Transverse colon (tissue), 4 donors: ENCODE results near the gene ANGPTL8. TPM values are rescaled to one million over a fixed set of nuclear protein-coding genes. Genes with fewer than 3 reads are reported as not detected.

Experiments used
- DNase-seq: peaks from one replicate; pipeline ENCODE4 v3.0.0-alpha.2; 2019
- H3K27ac ChIP-seq, 4 donors: fragments of 200-600 bp; sonication (generic); 2 replicates each; pipeline ENCODE4 v1.5.1; 2016 to 2018; ENCODE audit warnings: inconsistent platforms in 4 of 4
- H3K27me3 ChIP-seq: fragments of 200-600 bp; sonication (generic); 2 replicates; pipeline ENCODE4 v1.5.1; 2017; ENCODE audit warnings: inconsistent platforms
- H3K36me3 ChIP-seq, 4 donors: fragments of 200-600 bp; sonication (generic); 2 replicates each; pipeline ENCODE4 v1.5.1; 2017 to 2019; ENCODE audit warnings: inconsistent platforms in 4 of 4
- H3K4me1 ChIP-seq, 4 donors: fragments of 200-600 bp; sonication (generic); 2 replicates each; pipeline ENCODE4 v1.5.1; 2017 to 2020; ENCODE audit warnings: inconsistent platforms in 4 of 4
- H3K4me3 ChIP-seq, 4 donors: fragments of 200-600 bp; sonication (generic); 1 replicate in 1 of 4; 2 replicates in 3 of 4; pipeline versions ENCODE4 v1.5.1 to v1.6.1; 2017 to 2019; ENCODE audit warnings: inconsistent platforms in 4 of 4
- H3K9me3 ChIP-seq, 2 donors: fragments of 200-600 bp; sonication (generic); 2 replicates each; pipeline ENCODE4 v1.5.1; 2017 to 2019; ENCODE audit warnings: inconsistent platforms in 2 of 2
- CTCF ChIP-seq, 5 experiments: fragments of 200-600 bp in 3 of 5; fragments of 450-650 bp in 2 of 5; sonication (generic) in 3 of 5; IDR thresholded peaks; 1 replicate in 2 of 5; 2 replicates in 3 of 5; pipeline ENCODE4 v1.5.1; 2016 to 2017; ENCODE audit warnings: antibody characterized with exemption in 5 of 5, inconsistent platforms in 3 of 5, mild to moderate bottlenecking in 2 of 5, moderate library complexity in 1 of 5
- EP300 ChIP-seq: sonication (generic); formaldehyde crosslinking; IDR thresholded peaks from one replicate; pipeline ENCODE4 v1.6.1; 2017; ENCODE audit warnings: antibody characterized with exemption, low read depth
- POLR2A ChIP-seq: fragments of 450-650 bp; IDR thresholded peaks from one replicate; pipeline ENCODE4 v1.6.1; 2016; ENCODE audit warnings: antibody characterized with exemption, mild to moderate bottlenecking, moderate library complexity
- POLR2AphosphoS5 ChIP-seq, 3 donors: sonication (generic); formaldehyde crosslinking; IDR thresholded peaks; one replicate each; pipeline ENCODE4 v1.6.1; 2016; ENCODE audit warnings: antibody characterized with exemption in 3 of 3
- WGBS, 2 donors: methylation state at CpG; one replicate each; pipeline ENCODE4 v1.1.5; 2018; ENCODE audit warnings: low coverage in 1 of 2; 5-methylcytosine and 5-hydroxymethylcytosine counted together
- in situ Hi-C, 4 donors: fragments of 200-750 bp; cut with MboI; loops; one replicate each; pipeline versions ENCODE4 v1.15.0 to v1.15.1; 2017; ENCODE audit warnings: low sequenced_read_pairs in 3 of 4, low pct_ligation_motif_present in 1 of 4, low pct_unique_long_range_greater_than_20kb in 1 of 4
- intact Hi-C: fragments of 100-400 bp; cut with DNase I; formaldehyde crosslinking; loops from one replicate; pipeline ENCODE4 v1.15.1; 2023; ENCODE audit warnings: low total_unique reads
- total RNA-seq, 4 donors: library from RNA; depleted of rRNA; stranded (reverse); fragments of >200 nt; gene quantifications; one replicate each; pipeline ENCODE4 v1.1.0, GENCODE V29; 2016

Gene ANGPTL8
- total RNA-seq, 4 donors from 2014 or later, result not detected

- intact Hi-C loops, result no loop called here
- in situ Hi-C loops, result loop anchor here in 2 of 4 donors (25.0 kb wide), 2 partner anchors 184 to 209 kb away; partner anchors contain the start of gene ELAVL3 (in 1 of the 2)
- DNase-seq, result no peak
- Histone ChIP-seq H3K4me1 (peaks cover 0 to 3% (median 0%) of the 10 kb centered on the region in 4 donors), H3K27me3 (peaks cover 6% of the 10 kb centered on the region), H3K4me3 (no peak overlapping the region), H3K9me3 (no peaks in the 10 kb centered on the region), H3K27ac (no peak overlapping the region), H3K36me3 (no peaks in the 10 kb centered on the region)
- TF ChIP-seq POLR2A, result no peak
- TF ChIP-seq CTCF (IDR thresholded peaks at IDR 0.05), result no peak
- TF ChIP-seq EP300, result no peak
- TF ChIP-seq POLR2AphosphoS5 (IDR thresholded peaks at IDR 0.05), result no peak
- WGBS, 2 donors, result 59 to 60% methylated on average over 4 to 6 of the region's 6 CpGs
These were observed 39.3 kb downstream of the ANGPTL8 start for GRCh38 chr19:11278670-11279069.

GRCh38 chr19:11279505-11280236, 40.3 kb downstream of the ANGPTL8 start:
- in situ Hi-C loops, result loop anchor here in 3 of 4 donors (10.0 to 25.0 kb wide), 3 partner anchors 183 to 208 kb away; partner anchors contain the start of gene ELAVL3 (in 1 of the 3)
- 62 to 100% methylated on average over 3 to 5 of the region's 5 CpGs for WGBS, 2 donors
- no peak for TF ChIP-seq CTCF (IDR thresholded peaks at IDR 0.05)
- TF ChIP-seq POLR2AphosphoS5 (IDR thresholded peaks at IDR 0.05), result no peak
- no peak for TF ChIP-seq POLR2A
- no peak for TF ChIP-seq EP300
- Histone ChIP-seq H3K9me3 (no peaks in the 10 kb centered on the region), H3K4me1 (peaks cover 0 to 3% (median 0%) of the 10 kb centered on the region in 4 donors), H3K36me3 (no peaks in the 10 kb centered on the region), H3K27ac (no peak overlapping the region), H3K27me3 (peaks cover 6% of the 10 kb centered on the region), H3K4me3 (no peak overlapping the region)
- intact Hi-C loops, result no loop called here
- DNase-seq, result no peak

GRCh38 chr19:11281356-11282049, 42.1 kb downstream of the ANGPTL8 start:
- no peak overlapping the region for H3K4me3 ChIP-seq
- H3K4me1 ChIP-seq, result peaks cover 0 to 6% (median 0%) of the 10 kb centered on the region in 4 donors
- no peak overlapping the region for H3K27ac ChIP-seq
- no peaks in the 10 kb centered on the region for H3K9me3 ChIP-seq
- TF ChIP-seq POLR2AphosphoS5 (IDR thresholded peaks at IDR 0.05), result no peak
- TF ChIP-seq EP300, result no peak
- TF ChIP-seq POLR2A, result no peak
- TF ChIP-seq CTCF (IDR thresholded peaks at IDR 0.05), result no peak
- intact Hi-C loops, result no loop called here
- H3K36me3 ChIP-seq, result no peaks in the 10 kb centered on the region
- 57 to 72% methylated on average over 7 to 11 of the region's 11 CpGs for WGBS, 2 donors
- no peak for DNase-seq
- peaks cover 6% of the 10 kb centered on the region for H3K27me3 ChIP-seq
- in situ Hi-C loops, result loop anchor here in 3 of 4 donors (10.0 to 25.0 kb wide), 3 partner anchors 181 to 206 kb away; partner anchors contain the start of gene ELAVL3 (in 1 of the 3)

GRCh38 chr19:11284515-11284914, 45.1 kb downstream of the ANGPTL8 start:
- H3K27me3 ChIP-seq, result no peaks in the 10 kb centered on the region
- intact Hi-C loops (no loop called here), in situ Hi-C loops (loop anchor here in 3 of 4 donors (10.0 to 25.0 kb wide), 3 partner anchors 178 to 203 kb away; partner anchors contain the start of gene ELAVL3 (in 1 of the 3))
- H3K27ac ChIP-seq, result no peak overlapping the region
- no peak for DNase-seq
- no peak overlapping the region for H3K4me3 ChIP-seq
- peaks cover 0 to 6% (median 0%) of the 10 kb centered on the region in 4 donors for H3K4me1 ChIP-seq
- no peaks in the 10 kb centered on the region for H3K9me3 ChIP-seq
- TF ChIP-seq POLR2A (no peak), CTCF (IDR thresholded peaks at IDR 0.05) (no peak), EP300 (no peak), POLR2AphosphoS5 (IDR thresholded peaks at IDR 0.05) (no peak)
- H3K36me3 ChIP-seq, result no peaks in the 10 kb centered on the region
- 70 to 81% methylated on average over 1 to 6 of the region's 6 CpGs for WGBS, 2 donors
